Frontal cortex (tissue), 1 donor: ENCODE measurements around the gene CLCN4. TPM values are rescaled to one million over a fixed set of nuclear protein-coding genes. Genes with fewer than 3 reads are reported as not detected.

Experiments
- total RNA-seq: library from RNA; depleted of rRNA; stranded (reverse); fragments of >200 nt; gene quantifications from one replicate; pipeline ENCODE4 v1.2.3, GENCODE V29; 2014

Gene CLCN4
- total RNA-seq, 1 donor from 2014 or later, result 84.8 TPM

Other genes starting within 250 kb of the CLCN4 start
- gene CLDN34, start 189.6 kb upstream of the CLCN4 start, total RNA-seq, result not detected